K562 (cell line): Measurements from ENCODE around the gene HNRNPA3. TPM values are rescaled to one million over a fixed set of nuclear protein-coding genes. Genes with fewer than 3 reads are reported as not detected.

Source experiments
- CCNT2 ChIP-seq: IDR thresholded peaks from 2 replicates; pipeline ENCODE4 v1.6.1; 2011; ENCODE audit warnings: borderline replicate concordance, low read depth, mild to moderate bottlenecking, moderate library complexity, mixed read lengths, low read length; ENCODE audit not compliant: insufficient read length; ENCODE audit errors: extremely low read depth
- HNRNPUL1 ChIP-seq: fragments of 200-400 bp; formaldehyde crosslinking; IDR thresholded peaks from 2 replicates; pipeline ENCODE4 v1.6.1; 2017; ENCODE audit warnings: low read length
- HOXB6 ChIP-seq: fragments of 250-450 bp; sonication (Bioruptor Pico); IDR thresholded peaks from 2 replicates; pipeline ENCODE4 v1.5.1; 2022; ENCODE audit warnings: mild to moderate bottlenecking, borderline replicate concordance
- NFE2 ChIP-seq: IDR thresholded peaks from 2 replicates; pipeline ENCODE4 v1.6.1; 2014; ENCODE audit warnings: antibody characterized with exemption, low read depth
- NRF1 ChIP-seq, 2 experiments: fragments of 450-650 bp; IDR thresholded peaks in 1 of 2; conservative IDR thresholded peaks in 1 of 2; 2 replicates each; pipeline ENCODE4 v1.6.1; 2014; ENCODE audit warnings: mild to moderate bottlenecking in 2 of 2
- PHTF2 ChIP-seq: fragments of 250-450 bp; sonication (Bioruptor Pico); IDR thresholded peaks from 2 replicates; pipeline ENCODE4 v1.5.0; 2021; ENCODE audit warnings: mild to moderate bottlenecking
- POLR2B ChIP-seq: fragments of 450-650 bp; IDR thresholded peaks from 2 replicates; pipeline ENCODE4 v1.6.1; 2018; ENCODE audit warnings: low read depth; ENCODE audit not compliant: partially characterized antibody
- POLR3A ChIP-seq: IDR thresholded peaks from 2 replicates; pipeline ENCODE4 v1.6.1; 2011; ENCODE audit warnings: borderline replicate concordance, mild to moderate bottlenecking, moderate library complexity; ENCODE audit not compliant: insufficient read length, insufficient read depth; ENCODE audit errors: extremely low read depth
- PTTG1 ChIP-seq: fragments of 450-650 bp; IDR thresholded peaks from 2 replicates; pipeline ENCODE4 v1.6.1; 2016; ENCODE audit warnings: low read depth, mild to moderate bottlenecking, missing genetic modification characterization, missing compliant biosample characterization
- RCOR1 ChIP-seq, 2 experiments: IDR thresholded peaks; 2 replicates each; pipeline ENCODE4 v1.6.1; 2012; ENCODE audit warnings: low read depth in 2 of 2, low read length in 2 of 2, borderline replicate concordance in 1 of 2, improper control_type of control experiment in 1 of 2
- SP1 ChIP-seq: sonication (generic); formaldehyde crosslinking; IDR thresholded peaks from 2 replicates; pipeline ENCODE4 v1.8.1; 2022; ENCODE audit warnings: mild to moderate bottlenecking, missing genetic modification reagents
- XRCC5 ChIP-seq: fragments of 200-400 bp; formaldehyde crosslinking; IDR thresholded peaks from 2 replicates; pipeline ENCODE4 v1.6.1; 2017; ENCODE audit warnings: low read depth, mild to moderate bottlenecking, low read length
- ZBTB8A ChIP-seq: fragments of 450-650 bp; IDR thresholded peaks from 2 replicates; pipeline ENCODE4 v1.6.1; 2018; ENCODE audit warnings: mild to moderate bottlenecking, moderate library complexity; ENCODE audit not compliant: partially characterized antibody
- ZNF133 ChIP-seq: fragments of 250-450 bp; sonication (Bioruptor Pico); IDR thresholded peaks from 2 replicates; pipeline ENCODE4 v1.4.0; 2020; ENCODE audit warnings: mild to moderate bottlenecking
- ZNF24 ChIP-seq: fragments of 450-650 bp; IDR thresholded peaks from 2 replicates; pipeline ENCODE4 v1.6.1; 2016
- ZSCAN32 ChIP-seq: fragments of 450-650 bp; formaldehyde crosslinking; IDR thresholded peaks from 2 replicates; pipeline ENCODE4 v1.4.0; 2020; ENCODE audit warnings: mild to moderate bottlenecking, moderate library complexity
- polyA plus RNA-seq, 8 experiments: library from polyadenylated mRNA; depleted of rRNA in 4 of 8; stranded (reverse) in 5 of 8; unstranded in 3 of 8; fragments of >200 nt; fragmentation: Nextera tagmentation in 2 of 8; fragmentation: Illumina TruSeq in 1 of 8; extraction: Ambion mirVana in 2 of 8; extraction: Trizol in 1 of 8; gene quantifications; 2 replicates each; pipeline versions ENCODE4 v1.2.1 to v1.2.3, GENCODE V29; 2011 to 2014; ENCODE audit warnings: inconsistent platforms in 1 of 8, missing spikeins in 1 of 8
- total RNA-seq, 7 experiments: library from RNA; depleted of rRNA in 6 of 7; stranded (reverse); fragments of >200 nt in 6 of 7; fragmentation: Illumina TruSeq in 2 of 7; extraction: Trizol in 2 of 7; gene quantifications; 2 replicates each; pipeline versions ENCODE4 v1.2.1 to v1.2.3, GENCODE V29; 2011 to 2021; ENCODE audit warnings: low replicate concordance in 1 of 7
- TF ChIP-seq, protein P1 (sequence below), 2 experiments: fragments of 150-350 bp in 1 of 2; IDR thresholded peaks; 2 replicates each; pipeline ENCODE4 v1.6.1; 2012 to 2016; ENCODE audit warnings: low read depth in 2 of 2, low read length in 2 of 2, mild to moderate bottlenecking in 1 of 2, moderate library complexity in 1 of 2
- TF ChIP-seq, protein P2 (sequence below): fragments of 450-650 bp; IDR thresholded peaks from 2 replicates; pipeline ENCODE4 v1.6.1; 2016; ENCODE audit warnings: low read depth, mild to moderate bottlenecking, moderate library complexity
- TF ChIP-seq, protein P3 (sequence below), 2 experiments: fragments of 250-450 bp in 1 of 2; fragments of 450-650 bp in 1 of 2; sonication (Bioruptor Pico) in 1 of 2; IDR thresholded peaks; 2 replicates each; pipeline versions ENCODE4 v1.6.1 to v1.8.0; 2016 to 2021; ENCODE audit warnings: mild to moderate bottlenecking in 2 of 2, moderate library complexity in 2 of 2, missing compliant biosample characterization in 1 of 2, missing genetic modification characterization in 1 of 2
- TF ChIP-seq, protein P4 (sequence below): fragments of 250-450 bp; sonication (Bioruptor Pico); IDR thresholded peaks from 2 replicates; pipeline ENCODE4 v1.4.0; 2020; ENCODE audit warnings: borderline replicate concordance

The HNRNPA3 gene
- total and polyA plus RNA-seq, 9 of the 15 experiments (the other 6 are each of a cell fraction or from before 2014, with no cell fraction given) = 72.8 to 428 (median 192) TPM

DNA sequence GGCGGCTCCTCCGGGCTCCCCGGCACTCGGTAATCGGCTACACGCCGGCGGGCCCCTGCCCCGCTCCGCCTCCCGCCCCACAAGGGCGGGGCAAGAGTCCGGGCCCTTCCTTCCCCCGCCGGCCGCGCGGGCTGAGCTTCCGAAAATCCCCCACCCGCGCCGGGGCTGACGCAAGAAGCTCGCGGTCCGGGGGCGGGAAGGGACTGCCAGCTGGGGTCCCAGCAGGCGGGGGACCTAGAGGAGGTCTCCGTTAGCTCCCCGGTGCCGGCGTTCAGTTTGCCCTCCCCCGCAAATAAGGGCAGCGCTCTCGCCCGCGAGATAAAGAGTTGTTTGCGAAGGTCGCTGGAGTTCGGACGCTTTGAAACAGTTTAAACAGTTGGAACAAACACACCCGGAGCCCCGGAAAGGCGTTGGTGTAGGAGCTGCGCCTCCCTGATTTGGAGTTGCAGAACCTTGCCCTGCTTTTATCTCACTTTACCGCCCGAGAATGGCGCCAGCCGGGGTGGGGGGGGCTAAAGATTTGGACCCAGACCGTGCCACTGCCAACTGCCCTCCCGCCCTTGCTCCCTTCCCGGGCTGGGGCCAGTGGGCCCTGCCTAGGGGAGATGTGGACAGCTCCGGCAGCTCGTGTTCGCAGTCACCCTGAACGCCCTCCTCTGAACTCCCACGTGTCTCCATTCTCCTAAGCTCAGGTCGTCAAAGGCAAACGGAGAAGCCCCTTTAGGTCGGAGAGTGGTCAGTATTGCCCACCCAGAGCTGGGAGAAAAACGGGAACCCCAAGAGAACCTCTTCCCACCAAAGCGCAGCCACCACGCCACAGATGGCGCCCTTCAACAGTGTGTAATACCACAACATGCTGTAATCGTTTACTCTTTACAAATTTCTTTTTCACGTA, 52.3 kb downstream of the HNRNPA3 start, which contains the start of gene NFE2L2 (continued):
- TF ChIP-seq ZNF24 (0 out of 2 replicates have a peak, but pooled peaks have one; percentile 25), RCOR1 (IDR thresholded peaks at IDR 0.05; ENCODE audit: borderline replicate concordance in 1 of 2, low read depth in 2 of 2, low read length in 2 of 2) (peak; percentile 42 to 67), ZNF133 (CRISPR knock-in tag) (peak; percentile 83; the same call in 1 of the 2 replicates), SP1 (peak; percentile 68), NFE2 (peak; percentile 7; the same call in 1 of the 2 replicates), HNRNPUL1 (no peak), POLR3A (no peak), CCNT2 (peak; percentile 99), XRCC5 (peak; percentile 80; the same call in 1 of the 2 replicates), ZSCAN32 (CRISPR knock-in tag) (peak; percentile 91), PTTG1 (tag) (no peak), HOXB6 (CRISPR knock-in tag) (no peak), ZBTB8A (no peak), PHTF2 (CRISPR knock-in tag) (0 out of 2 replicates have a peak, but pooled peaks have one; percentile 32), NRF1 (conservative IDR thresholded peaks at IDR 0.05 in 1 of 2, IDR thresholded peaks at IDR 0.05 in 1 of 2) (peak; percentile 40 to 56; a peak in 2 of 4 replicates), POLR2B (peak; percentile 82)
- TF ChIP-seq, protein P1, sequence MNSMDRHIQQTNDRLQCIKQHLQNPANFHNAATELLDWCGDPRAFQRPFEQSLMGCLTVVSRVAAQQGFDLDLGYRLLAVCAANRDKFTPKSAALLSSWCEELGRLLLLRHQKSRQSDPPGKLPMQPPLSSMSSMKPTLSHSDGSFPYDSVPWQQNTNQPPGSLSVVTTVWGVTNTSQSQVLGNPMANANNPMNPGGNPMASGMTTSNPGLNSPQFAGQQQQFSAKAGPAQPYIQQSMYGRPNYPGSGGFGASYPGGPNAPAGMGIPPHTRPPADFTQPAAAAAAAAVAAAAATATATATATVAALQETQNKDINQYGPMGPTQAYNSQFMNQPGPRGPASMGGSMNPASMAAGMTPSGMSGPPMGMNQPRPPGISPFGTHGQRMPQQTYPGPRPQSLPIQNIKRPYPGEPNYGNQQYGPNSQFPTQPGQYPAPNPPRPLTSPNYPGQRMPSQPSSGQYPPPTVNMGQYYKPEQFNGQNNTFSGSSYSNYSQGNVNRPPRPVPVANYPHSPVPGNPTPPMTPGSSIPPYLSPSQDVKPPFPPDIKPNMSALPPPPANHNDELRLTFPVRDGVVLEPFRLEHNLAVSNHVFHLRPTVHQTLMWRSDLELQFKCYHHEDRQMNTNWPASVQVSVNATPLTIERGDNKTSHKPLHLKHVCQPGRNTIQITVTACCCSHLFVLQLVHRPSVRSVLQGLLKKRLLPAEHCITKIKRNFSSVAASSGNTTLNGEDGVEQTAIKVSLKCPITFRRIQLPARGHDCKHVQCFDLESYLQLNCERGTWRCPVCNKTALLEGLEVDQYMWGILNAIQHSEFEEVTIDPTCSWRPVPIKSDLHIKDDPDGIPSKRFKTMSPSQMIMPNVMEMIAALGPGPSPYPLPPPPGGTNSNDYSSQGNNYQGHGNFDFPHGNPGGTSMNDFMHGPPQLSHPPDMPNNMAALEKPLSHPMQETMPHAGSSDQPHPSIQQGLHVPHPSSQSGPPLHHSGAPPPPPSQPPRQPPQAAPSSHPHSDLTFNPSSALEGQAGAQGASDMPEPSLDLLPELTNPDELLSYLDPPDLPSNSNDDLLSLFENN (IDR thresholded peaks at IDR 0.05; ENCODE audit: low read depth in 2 of 2, low read length in 2 of 2) = peak in 1 of 2 experiments; percentile 80; a peak in 3 of 4 replicates
- TF ChIP-seq, protein P2, sequence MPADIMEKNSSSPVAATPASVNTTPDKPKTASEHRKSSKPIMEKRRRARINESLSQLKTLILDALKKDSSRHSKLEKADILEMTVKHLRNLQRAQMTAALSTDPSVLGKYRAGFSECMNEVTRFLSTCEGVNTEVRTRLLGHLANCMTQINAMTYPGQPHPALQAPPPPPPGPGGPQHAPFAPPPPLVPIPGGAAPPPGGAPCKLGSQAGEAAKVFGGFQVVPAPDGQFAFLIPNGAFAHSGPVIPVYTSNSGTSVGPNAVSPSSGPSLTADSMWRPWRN = peak; percentile 56; the same call in 1 of the 2 replicates
- TF ChIP-seq, protein P3, sequence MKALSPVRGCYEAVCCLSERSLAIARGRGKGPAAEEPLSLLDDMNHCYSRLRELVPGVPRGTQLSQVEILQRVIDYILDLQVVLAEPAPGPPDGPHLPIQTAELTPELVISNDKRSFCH (CRISPR knock-in tag; IDR thresholded peaks at IDR 0.05) = no peak
- TF ChIP-seq, protein P3 (tag; IDR thresholded peaks at IDR 0.05) = peak; percentile 83
- TF ChIP-seq, protein P4, sequence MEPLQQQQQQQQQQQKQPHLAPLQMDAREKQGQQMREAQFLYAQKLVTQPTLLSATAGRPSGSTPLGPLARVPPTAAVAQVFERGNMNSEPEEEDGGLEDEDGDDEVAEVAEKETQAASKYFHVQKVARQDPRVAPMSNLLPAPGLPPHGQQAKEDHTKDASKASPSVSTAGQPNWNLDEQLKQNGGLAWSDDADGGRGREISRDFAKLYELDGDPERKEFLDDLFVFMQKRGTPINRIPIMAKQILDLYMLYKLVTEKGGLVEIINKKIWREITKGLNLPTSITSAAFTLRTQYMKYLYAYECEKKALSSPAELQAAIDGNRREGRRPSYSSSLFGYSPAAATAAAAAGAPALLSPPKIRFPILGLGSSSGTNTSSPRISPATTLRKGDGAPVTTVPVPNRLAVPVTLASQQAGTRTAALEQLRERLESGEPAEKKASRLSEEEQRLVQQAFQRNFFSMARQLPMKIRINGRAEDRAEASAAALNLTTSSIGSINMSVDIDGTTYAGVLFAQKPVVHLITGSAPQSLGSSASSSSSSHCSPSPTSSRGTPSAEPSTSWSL = peak; percentile 77; the same call in 1 of the 2 replicates
